Endothelial cell of hepatic sinusoid (primary cell): ENCODE results near the gene FOSB.

Experiments
- in situ Hi-C: cut with HindIII; loops from 2 replicates; pipeline ENCODE4 v1.10.0; 2017; ENCODE audit warnings: low sequenced_read_pairs

Gene FOSB

GRCh38 chr19:45477186-45477585 lies 9.4 kb downstream of the FOSB start:
- in situ Hi-C loops = loop anchor here (5.0 kb wide), 1 partner anchor 35 kb away; no protein-coding TSS in a partner anchor

- in situ Hi-C loops = loop anchor here (5.0 kb wide), 1 partner anchor 36 kb away; no protein-coding TSS in a partner anchor
Observed at GRCh38 chr19:45477713-45478453, 10.1 kb downstream of the FOSB start.

- in situ Hi-C loops = loop anchor here (5.0 kb wide), 1 partner anchor 36 kb away; no protein-coding TSS in a partner anchor
Observed at GRCh38 chr19:45478454-45479238, 10.8 kb downstream of the FOSB start.

- in situ Hi-C loops = no loop called here
Observed at GRCh38 chr19:45483033-45483432, 15.2 kb downstream of the FOSB start.

- in situ Hi-C loops = no loop called here
Observed at GRCh38 chr19:45484273-45484945, 16.6 kb downstream of the FOSB start.

GRCh38 chr19:45485305-45486077 lies 17.7 kb downstream of the FOSB start:
- in situ Hi-C loops = no loop called here

GRCh38 chr19:45488708-45489107 lies 20.9 kb downstream of the FOSB start:
- in situ Hi-C loops = no loop called here

GRCh38 chr19:45489216-45489855 lies 21.5 kb downstream of the FOSB start:
- in situ Hi-C loops = no loop called here

GRCh38 chr19:45492137-45492626 lies 24.4 kb downstream of the FOSB start:
- in situ Hi-C loops = no loop called here

GRCh38 chr19:45492627-45493470 lies 25.1 kb downstream of the FOSB start:
- in situ Hi-C loops = no loop called here

GRCh38 chr19:45494261-45494916 lies 26.6 kb downstream of the FOSB start:
- in situ Hi-C loops = no loop called here

GRCh38 chr19:45495178-45495577 lies 27.4 kb downstream of the FOSB start:
- in situ Hi-C loops = no loop called here

- in situ Hi-C loops = no loop called here
Observed at GRCh38 chr19:45496349-45496953, 28.7 kb downstream of the FOSB start.

GRCh38 chr19:45497791-45498190 lies 30.0 kb downstream of the FOSB start:
- in situ Hi-C loops = no loop called here

GRCh38 chr19:45498411-45499195 lies 30.8 kb downstream of the FOSB start, which contains the start of gene PPM1N:
TSS of gene PPM1N (plus strand) at chr19:45498443. CDS start at chr19:45498473, 30 bp downstream.
- in situ Hi-C loops = no loop called here

GRCh38 chr19:45499196-45500180 lies 31.7 kb downstream of the FOSB start:
- in situ Hi-C loops = no loop called here
